22Rv1 (cell line): ENCODE data around the gene WWTR1.

Source experiments
- CTCF ChIP-seq: fragments of 450-650 bp; IDR thresholded peaks from 2 replicates; pipeline ENCODE4 v1.5.1; 2017; ENCODE audit warnings: mild to moderate bottlenecking
- ZFX ChIP-seq: fragments of 450-650 bp; IDR thresholded peaks from 2 replicates; pipeline ENCODE4 v1.6.1; 2017; ENCODE audit warnings: antibody characterized with exemption, borderline replicate concordance

- TF ChIP-seq CTCF: no peak
- no peak for TF ChIP-seq ZFX
These were observed 57.2 kb downstream of the WWTR1 start for GRCh38 chr3:149600634-149601033.
